Smooth muscle cell (in vitro differentiated cells): ENCODE measurements around the gene FUT1. TPM values are rescaled to one million over a fixed set of nuclear protein-coding genes. Genes with fewer than 3 reads are reported as not detected.

Experiments used
- DNase-seq: peaks from one replicate; lab custom pipeline; 2025; ENCODE audit not compliant: unreplicated experiment; lab: John Stamatoyannopoulos, UW
- H2AFZ ChIP-seq: fragments of 200-600 bp; sonication (generic); 2 replicates; pipeline ENCODE4 v1.6.0; 2016; ENCODE audit warnings: antibody characterized with exemption, low read depth, mild to moderate bottlenecking
- H3F3A ChIP-seq: fragments of 200-600 bp; sonication (generic); 2 replicates; pipeline ENCODE4 v1.6.0; 2017; ENCODE audit warnings: antibody characterized with exemption, low read depth
- H3K27ac ChIP-seq: fragments of 200-600 bp; sonication (generic); 2 replicates; pipeline ENCODE4 v1.5.1; 2016; ENCODE audit warnings: low read depth, mild to moderate bottlenecking
- H3K27me3 ChIP-seq: fragments of 200-600 bp; sonication (generic); 2 replicates; pipeline ENCODE4 v1.6.1; 2016; ENCODE audit warnings: low read depth, mild to moderate bottlenecking
- H3K36me3 ChIP-seq: fragments of 200-600 bp; sonication (generic); 2 replicates; pipeline ENCODE4 v1.5.1; 2016; ENCODE audit warnings: low read depth
- H3K4me1 ChIP-seq: fragments of 200-600 bp; sonication (generic); 2 replicates; pipeline ENCODE4 v1.5.1; 2016; ENCODE audit warnings: low read depth
- H3K4me2 ChIP-seq: fragments of 200-600 bp; sonication (generic); 2 replicates; pipeline ENCODE4 v1.6.0; 2016; ENCODE audit warnings: mild to moderate bottlenecking
- H3K4me3 ChIP-seq: fragments of 200-600 bp; sonication (generic); 2 replicates; pipeline ENCODE4 v1.5.1; 2016; ENCODE audit warnings: mild to moderate bottlenecking
- H3K79me2 ChIP-seq: fragments of 200-600 bp; sonication (generic); 2 replicates; pipeline ENCODE4 v1.6.0; 2016; ENCODE audit warnings: low read depth, mild to moderate bottlenecking
- H3K9ac ChIP-seq: fragments of 200-600 bp; sonication (generic); 2 replicates; pipeline ENCODE4 v1.6.0; 2016; ENCODE audit warnings: low read depth
- H3K9me3 ChIP-seq: fragments of 200-600 bp; sonication (generic); replicated peaks from 2 replicates; pipeline ENCODE4 v1.5.1; 2016; ENCODE audit warnings: low read depth
- H4K20me1 ChIP-seq: fragments of 200-600 bp; sonication (generic); 2 replicates; pipeline ENCODE4 v1.6.0; 2016; ENCODE audit warnings: low read depth
- CTCF ChIP-seq: fragments of 200-600 bp; sonication (generic); IDR thresholded peaks from 2 replicates; pipeline ENCODE4 v1.5.1; 2017; ENCODE audit warnings: borderline replicate concordance, mild to moderate bottlenecking, antibody characterized with exemption; ENCODE audit not compliant: insufficient read depth, poor library complexity, severe bottlenecking
- WGBS: methylation state at CpG from one replicate; pipeline ENCODE4 v1.1.7; 2016; ENCODE audit warnings: low lambda C conversion rate; 5-methylcytosine and 5-hydroxymethylcytosine counted together
- polyA plus RNA-seq: library from polyadenylated mRNA; unstranded; fragments of >200 nt; fragmentation: Nextera tagmentation; extraction: Ambion mirVana; gene quantifications from 2 replicates; pipeline ENCODE4 v1.2.1, GENCODE V29; 2016
- total RNA-seq: library from RNA; depleted of rRNA; stranded (reverse); fragments of >200 nt; gene quantifications from 2 replicates; pipeline ENCODE4 v1.2.3, GENCODE V29; 2014

Gene FUT1
- total and polyA plus RNA-seq, 2 experiments from 2014 or later, result 0.51 to 0.58 TPM

GRCh38 chr19:48746738-48747575, 5.5 kb downstream of the FUT1 start, which contains the start of gene IZUMO1:
Gene IZUMO1, minus strand, starts transcription at chr19:48746909. Its CDS starts 1,050 bp downstream, at chr19:48745859.
- Histone ChIP-seq H3F3A (peaks cover 3% of the 10 kb centered on the region), H3K9ac (peak within 1 kb of the TSS; percentile 88), H4K20me1 (no peaks in the 10 kb centered on the region), H2AFZ (peak within 1 kb of the TSS; percentile 96), H3K4me2 (peak within 1 kb of the TSS; percentile 85), H3K9me3 (no peaks in the 10 kb centered on the region), H3K4me3 (peak within 1 kb of the TSS; percentile 75), H3K27me3 (peaks cover under 1% of the 10 kb centered on the region), H3K4me1 (no peaks in the 10 kb centered on the region), H3K27ac (peak within 1 kb of the TSS; percentile 74), H3K79me2 (no peaks in the 10 kb centered on the region), H3K36me3 (no peaks in the 10 kb centered on the region)
- DNase-seq, result peak; percentile 73
- no peak for TF ChIP-seq CTCF
- WGBS, result 9% methylated on average over 30 of the region's 31 CpGs

- no peak overlapping the region for H3K4me3 ChIP-seq
- H3K9ac ChIP-seq, result peak overlapping the region; percentile 41
- no peak overlapping the region for H2AFZ ChIP-seq
- H3F3A ChIP-seq, result peaks cover 3% of the 10 kb centered on the region
- DNase-seq, result no peak
- H3K27ac ChIP-seq, result peak overlapping the region; percentile 72
- no peaks in the 10 kb centered on the region for H3K4me1 ChIP-seq
- no peaks in the 10 kb centered on the region for H3K36me3 ChIP-seq
- no peaks in the 10 kb centered on the region for H3K79me2 ChIP-seq
- 95% methylated on average over 8 of the region's 8 CpGs for WGBS
- H3K27me3 ChIP-seq, result no peaks in the 10 kb centered on the region
- no peak for TF ChIP-seq CTCF
- H3K4me2 ChIP-seq, result peak overlapping the region; percentile 85
- no peaks in the 10 kb centered on the region for H4K20me1 ChIP-seq
- no peaks in the 10 kb centered on the region for H3K9me3 ChIP-seq
These were observed 6.3 kb downstream of the FUT1 start for GRCh38 chr19:48746110-48746509.

GRCh38 chr19:48745208-48745995, 7.0 kb downstream of the FUT1 start:
- H3K27ac ChIP-seq, result no peak overlapping the region
- no peaks in the 10 kb centered on the region for H4K20me1 ChIP-seq
- H3K9ac ChIP-seq, result no peak overlapping the region
- H3K79me2 ChIP-seq, result no peaks in the 10 kb centered on the region
- no peaks in the 10 kb centered on the region for H3K27me3 ChIP-seq
- 66% methylated on average over 33 of the region's 33 CpGs for WGBS
- H3K4me2 ChIP-seq, result no peak overlapping the region
- H3K9me3 ChIP-seq, result no peaks in the 10 kb centered on the region
- no peak overlapping the region for H3K4me3 ChIP-seq
- TF ChIP-seq CTCF, result no peak
- H3K36me3 ChIP-seq, result no peaks in the 10 kb centered on the region
- no peaks in the 10 kb centered on the region for H3K4me1 ChIP-seq
- DNase-seq, result no peak
- H3F3A ChIP-seq, result peaks cover 3% of the 10 kb centered on the region
- no peak overlapping the region for H2AFZ ChIP-seq
